ENCODE results near the gene MRPL2. TPM values are rescaled to one million over a fixed set of nuclear protein-coding genes. Genes with fewer than 3 reads are reported as not detected.
"Not testable (repeated sequence)": the region's sequence is repeated elsewhere in the genome, so short reads cannot be mapped to it uniquely, and the experiment has no call there.

Gene MRPL2
- total RNA-seq, 2 experiments from 2014 or later = 108 TPM

DNA sequence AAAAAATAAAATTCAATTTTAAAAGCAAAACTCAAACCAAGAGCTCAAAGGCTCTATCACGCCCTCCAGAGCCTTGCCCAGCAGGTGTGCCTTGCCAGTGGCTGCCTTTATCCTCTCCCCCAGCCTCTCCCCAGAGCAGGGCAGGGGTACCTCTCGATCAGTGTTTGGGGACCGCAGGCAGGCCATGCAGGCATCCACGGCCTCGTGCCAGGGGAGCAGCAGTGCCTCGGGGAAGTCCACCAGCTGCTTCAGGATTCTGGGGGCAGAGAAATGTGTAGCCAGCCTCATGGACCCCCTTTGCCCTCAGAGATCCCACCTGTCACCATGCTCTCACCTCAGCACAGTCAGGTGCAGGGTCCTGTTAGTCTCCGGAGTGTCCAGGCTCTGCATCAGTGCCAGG is 11.2 kb downstream of the MRPL2 start:
- intact Hi-C loops (cut with micrococcal nuclease) = no loop called here
- TF ChIP-seq, protein P1, sequence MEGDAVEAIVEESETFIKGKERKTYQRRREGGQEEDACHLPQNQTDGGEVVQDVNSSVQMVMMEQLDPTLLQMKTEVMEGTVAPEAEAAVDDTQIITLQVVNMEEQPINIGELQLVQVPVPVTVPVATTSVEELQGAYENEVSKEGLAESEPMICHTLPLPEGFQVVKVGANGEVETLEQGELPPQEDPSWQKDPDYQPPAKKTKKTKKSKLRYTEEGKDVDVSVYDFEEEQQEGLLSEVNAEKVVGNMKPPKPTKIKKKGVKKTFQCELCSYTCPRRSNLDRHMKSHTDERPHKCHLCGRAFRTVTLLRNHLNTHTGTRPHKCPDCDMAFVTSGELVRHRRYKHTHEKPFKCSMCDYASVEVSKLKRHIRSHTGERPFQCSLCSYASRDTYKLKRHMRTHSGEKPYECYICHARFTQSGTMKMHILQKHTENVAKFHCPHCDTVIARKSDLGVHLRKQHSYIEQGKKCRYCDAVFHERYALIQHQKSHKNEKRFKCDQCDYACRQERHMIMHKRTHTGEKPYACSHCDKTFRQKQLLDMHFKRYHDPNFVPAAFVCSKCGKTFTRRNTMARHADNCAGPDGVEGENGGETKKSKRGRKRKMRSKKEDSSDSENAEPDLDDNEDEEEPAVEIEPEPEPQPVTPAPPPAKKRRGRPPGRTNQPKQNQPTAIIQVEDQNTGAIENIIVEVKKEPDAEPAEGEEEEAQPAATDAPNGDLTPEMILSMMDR (IDR thresholded peaks at IDR 0.05) = no peak
- POLR2A ChIA-PET = interaction anchor here (0.9 kb wide), 1 partner anchor 16 kb away, joined by 3 read pairs; no protein-coding TSS in a partner anchor

DNA sequence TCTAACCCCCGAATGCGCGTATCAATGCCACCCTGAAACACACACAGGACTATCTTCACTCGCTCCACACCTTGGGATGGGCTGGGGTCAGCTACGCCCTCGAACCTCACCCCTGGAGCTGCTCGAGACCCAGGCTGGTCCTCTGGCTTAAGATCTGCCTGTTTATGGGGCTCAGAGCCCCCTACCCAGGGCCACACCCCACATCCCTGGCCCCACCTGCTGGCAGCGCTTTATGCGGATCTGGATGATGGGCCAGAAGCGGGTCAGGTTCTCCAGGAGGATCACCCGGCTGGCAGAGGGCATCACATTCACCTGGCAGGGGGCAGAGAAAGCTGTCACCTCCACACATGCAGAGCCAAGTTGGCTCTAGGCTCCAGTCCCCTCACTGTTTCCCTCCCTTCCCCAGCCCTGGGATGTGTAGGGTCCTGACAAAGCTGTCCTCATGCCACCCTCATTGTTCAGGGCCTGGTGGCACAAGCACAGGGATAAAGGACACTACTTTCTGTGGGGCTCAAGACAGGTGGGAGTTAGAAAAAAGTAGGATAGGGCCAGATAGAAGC is 13.8 kb downstream of the MRPL2 start:
- TF ChIP-seq, protein P1 (IDR thresholded peaks at IDR 0.05) = no peak
- Mint-ChIP-seq H3K9me3 (no peaks in the 10 kb centered on the region), H3K4me3 (no peak overlapping the region), H3K27ac (no peak overlapping the region), H3K27me3 (no peaks in the 10 kb centered on the region), H3K4me1 (ENCODE audit: low read depth) (peaks cover under 1% of the 10 kb centered on the region), H3K36me3 (ENCODE audit: low read depth) (peaks cover 18% of the 10 kb centered on the region)
- ATAC-seq (no peak), DNase-seq (no peak)
- ChIA-PET CTCF (no interaction called here), POLR2A (interaction anchor here (0.6 kb wide), 2 partner anchors 43 to 66 kb away, joined by 3 read pairs; no protein-coding TSS in a partner anchor)
- intact Hi-C loops (cut with micrococcal nuclease) = no loop called here

More for the DNA sequence above, 11.2 kb downstream of the MRPL2 start:
- H3K4me3 Mint-ChIP-seq = no peak overlapping the region
- DNase-seq (no peak), ATAC-seq (no peak)
- H3K9me3 Mint-ChIP-seq = no peaks in the 10 kb centered on the region
- H3K27ac Mint-ChIP-seq = no peak overlapping the region
- H3K27me3 Mint-ChIP-seq = no peaks in the 10 kb centered on the region
- H3K36me3 Mint-ChIP-seq (ENCODE audit: low read depth) = peaks cover 18% of the 10 kb centered on the region
- CTCF ChIA-PET = interaction anchor here (1.0 to 2.2 kb wide), 3 partner anchors 9 to 96 kb away, joined by 3 to 7 read pairs (median 3); no protein-coding TSS in a partner anchor
- peaks cover 20% of the 10 kb centered on the region for H3K4me1 Mint-ChIP-seq (ENCODE audit: low read depth)

DNA sequence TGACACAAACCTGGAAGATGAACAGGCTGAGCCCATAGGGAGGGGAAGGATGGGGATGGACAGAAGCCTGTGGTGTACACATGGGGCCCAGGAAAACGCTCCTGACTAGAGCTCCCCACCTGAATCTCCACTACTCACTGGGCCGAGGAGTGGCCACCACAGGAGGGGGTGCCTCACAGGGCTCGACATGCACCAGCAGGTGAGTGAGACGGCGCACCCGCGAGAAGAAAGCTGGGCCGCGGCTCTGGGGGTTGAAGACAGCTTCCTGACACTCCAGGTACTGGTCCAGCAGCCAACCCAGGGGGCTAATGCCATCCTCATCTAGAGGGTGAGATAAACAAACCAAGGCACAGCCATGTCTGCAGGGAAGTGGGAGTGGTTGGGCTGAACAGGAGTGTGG is 15.9 kb downstream of the MRPL2 start:
- no peak for ATAC-seq
- H3K27ac Mint-ChIP-seq = no peak overlapping the region
- no peaks in the 10 kb centered on the region for H3K27me3 Mint-ChIP-seq
- no peak overlapping the region for H3K4me3 Mint-ChIP-seq
- intact Hi-C loops (cut with micrococcal nuclease) = no loop called here
- no peaks in the 10 kb centered on the region for H3K4me1 Mint-ChIP-seq (ENCODE audit: low read depth)
- no peaks in the 10 kb centered on the region for H3K9me3 Mint-ChIP-seq
- POLR2A ChIA-PET = no interaction called here
- TF ChIP-seq, protein P1 (IDR thresholded peaks at IDR 0.05) = no peak
- CTCF ChIA-PET = no interaction called here
- peaks cover 18% of the 10 kb centered on the region for H3K36me3 Mint-ChIP-seq (ENCODE audit: low read depth)
- no peak for DNase-seq

DNA sequence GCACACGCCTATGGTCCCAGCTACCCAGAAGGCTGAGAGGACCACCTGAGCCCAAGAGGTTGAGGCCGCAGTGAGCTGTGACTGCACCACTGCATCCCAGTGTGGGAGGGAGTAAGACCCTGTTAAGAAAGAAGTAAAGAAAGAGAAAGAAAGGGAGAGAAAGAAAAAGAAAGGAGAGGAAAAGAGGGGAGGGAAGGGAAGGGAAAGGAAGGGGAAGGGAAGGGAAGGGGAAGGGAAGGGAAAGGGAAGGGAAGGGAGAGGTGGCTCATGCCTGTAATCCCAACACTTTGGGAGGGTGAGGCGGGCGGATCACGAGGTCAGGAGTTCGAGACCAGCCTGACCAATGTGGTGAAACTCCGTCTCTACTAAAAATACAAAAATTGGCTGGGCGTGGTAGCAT is 17.8 kb downstream of the MRPL2 start:
- H3K9me3 Mint-ChIP-seq; H3K27me3 Mint-ChIP-seq; intact Hi-C loops (cut with micrococcal nuclease); H3K4me1 Mint-ChIP-seq (ENCODE audit: low read depth); CTCF ChIA-PET; H3K27ac Mint-ChIP-seq; ATAC-seq; DNase-seq; H3K4me3 Mint-ChIP-seq: not testable (repeated sequence)
- POLR2A ChIA-PET = interaction anchor here (1.5 kb wide), 2 partner anchors 10 to 13 kb away, joined by 5 to 6 read pairs; partner anchors contain the start of gene CUL7
- peaks cover 17% of the 10 kb centered on the region for H3K36me3 Mint-ChIP-seq (ENCODE audit: low read depth)

DNA sequence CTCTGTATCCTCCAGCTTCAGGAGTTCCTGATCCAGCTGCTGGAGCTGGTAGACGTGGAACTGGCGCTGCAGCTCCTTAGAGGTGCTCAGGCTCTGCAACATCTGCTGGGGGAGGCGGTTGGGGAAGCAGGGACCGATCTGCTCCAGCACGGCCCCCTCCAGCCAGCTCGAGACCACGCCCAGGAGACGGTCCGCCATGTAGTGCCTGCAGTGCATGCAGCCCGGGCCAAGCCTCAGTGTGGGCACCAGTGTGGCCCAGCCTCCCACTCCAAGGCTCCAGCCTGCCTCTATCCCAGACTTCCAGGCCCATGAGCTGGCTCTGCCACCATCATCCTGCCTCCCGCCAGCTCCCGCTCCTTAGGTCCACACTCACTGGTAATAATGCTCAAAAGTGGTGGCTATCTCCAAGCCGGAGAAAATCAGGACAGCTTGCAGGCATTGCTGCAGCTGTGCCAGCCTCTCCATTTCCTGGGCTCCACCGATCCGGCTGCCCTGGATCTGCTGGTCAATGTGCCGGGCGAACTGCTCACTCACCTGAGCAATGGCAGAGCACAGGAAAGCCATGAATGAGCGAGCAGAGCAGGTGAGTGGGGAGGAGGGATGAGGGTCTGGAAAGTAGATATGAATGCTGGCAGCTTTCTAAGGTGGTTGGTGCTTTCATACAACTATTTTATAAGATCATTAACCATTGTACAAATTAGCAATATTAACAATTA is 18.5 kb downstream of the MRPL2 start:
- ChIA-PET POLR2A (interaction anchor here (0.6 to 1.5 kb wide), 2 partner anchors 14 to 37 kb away, joined by 3 to 6 read pairs; partner anchors contain the start of gene CUL7), CTCF (interaction anchor here (1.6 kb wide), 1 partner anchor 103 kb away, joined by 6 read pairs; no protein-coding TSS in a partner anchor)
- no peaks in the 10 kb centered on the region for H3K27me3 Mint-ChIP-seq
- ATAC-seq = no peak
- no peak overlapping the region for H3K27ac Mint-ChIP-seq
- H3K36me3 Mint-ChIP-seq (ENCODE audit: low read depth) = peaks cover 14% of the 10 kb centered on the region
- intact Hi-C loops (cut with micrococcal nuclease) = no loop called here
- DNase-seq = no peak
- no peak overlapping the region for H3K4me3 Mint-ChIP-seq
- TF ChIP-seq, protein P1 (IDR thresholded peaks at IDR 0.05) = no peak
- H3K4me1 Mint-ChIP-seq (ENCODE audit: low read depth) = no peaks in the 10 kb centered on the region
- no peaks in the 10 kb centered on the region for H3K9me3 Mint-ChIP-seq

Data from activated CD8-positive, alpha-beta T cell treated with anti-CD3 and anti-CD28 coated beads for 36 hours (primary cell).